ENCODE data around the gene XRN1. TPM values are rescaled to one million over a fixed set of nuclear protein-coding genes. Genes with fewer than 3 reads are reported as not detected.

The XRN1 gene
- total and polyA plus RNA-seq, 9 donors = 7.6 to 49.9 (median 42.4) TPM

GRCh38 chr3:142459096-142459495, 11.3 kb upstream of the XRN1 start:
- H3K36me3 ChIP-seq = no peaks in the 10 kb centered on the region
- H3K27ac ChIP-seq = no peak overlapping the region
- DNase-seq = no peak
- 51 to 83% (median 71%) methylated on average over 3 of the region's 3 CpGs for WGBS, 3 donors
- H3K4me3 ChIP-seq = no peak overlapping the region
- TF ChIP-seq EP300 (IDR thresholded peaks at IDR 0.05) = no peak
- no peak for TF ChIP-seq CTCF (IDR thresholded peaks at IDR 0.05)
- TF ChIP-seq POLR2A (IDR thresholded peaks at IDR 0.05) = no peak
- H3K4me1 ChIP-seq (ENCODE audit: insufficient read depth) = no peaks in the 10 kb centered on the region
- intact Hi-C loops (cut with DNase I) = no loop called here
- no peaks in the 10 kb centered on the region for H3K9me3 ChIP-seq
- H3K27me3 ChIP-seq = no peaks in the 10 kb centered on the region

GRCh38 chr3:142450881-142451280, 3.0 kb upstream of the XRN1 start:
- intact Hi-C loops (cut with DNase I) = no loop called here
- H3K4me3 ChIP-seq = no peak overlapping the region
- H3K27ac ChIP-seq = no peak overlapping the region
- peaks cover 1% of the 10 kb centered on the region for H3K4me1 ChIP-seq (ENCODE audit: insufficient read depth)
- no peaks in the 10 kb centered on the region for H3K27me3 ChIP-seq
- WGBS, 3 donors = 90 to 96% (median 94%) methylated on average over 5 of the region's 5 CpGs
- TF ChIP-seq POLR2A (IDR thresholded peaks at IDR 0.05) = no peak
- TF ChIP-seq CTCF (IDR thresholded peaks at IDR 0.05) = no peak
- TF ChIP-seq EP300 (IDR thresholded peaks at IDR 0.05) = no peak
- H3K36me3 ChIP-seq = no peaks in the 10 kb centered on the region
- H3K9me3 ChIP-seq = no peaks in the 10 kb centered on the region
- DNase-seq = no peak

- peaks cover 1% of the 10 kb centered on the region for H3K4me1 ChIP-seq (ENCODE audit: insufficient read depth)
- DNase-seq = no peak
- TF ChIP-seq EP300 (IDR thresholded peaks at IDR 0.05) (no peak), POLR2A (IDR thresholded peaks at IDR 0.05) (no peak), CTCF (IDR thresholded peaks at IDR 0.05) (no peak)
- no peaks in the 10 kb centered on the region for H3K9me3 ChIP-seq
- H3K36me3 ChIP-seq = no peaks in the 10 kb centered on the region
- no peak overlapping the region for H3K27ac ChIP-seq
- intact Hi-C loops (cut with DNase I) = no loop called here
- no peaks in the 10 kb centered on the region for H3K27me3 ChIP-seq
- WGBS, 3 donors = 82 to 89% (median 84%) methylated on average over 3 of the region's 3 CpGs
- no peak overlapping the region for H3K4me3 ChIP-seq
These were observed 2.4 kb upstream of the XRN1 start for GRCh38 chr3:142450189-142450588.

GRCh38 chr3:142447301-142447851, 461 bp downstream of the XRN1 start:
- intact Hi-C loops (cut with DNase I) = no loop called here
- DNase-seq = peak in 4 of 5 donors; percentile 38 to 60 (median 42)
- H3K4me3 ChIP-seq = peak overlapping the region; percentile 86

More at GRCh38 chr3:142447301-142447851, 461 bp downstream of the XRN1 start:
- WGBS, 3 donors = 0% methylated on average over 35 of the region's 35 CpGs
- Histone ChIP-seq H3K27me3 (no peaks in the 10 kb centered on the region), H3K27ac (peak overlapping the region; percentile 93 to 97), H3K36me3 (no peaks in the 10 kb centered on the region), H3K9me3 (no peaks in the 10 kb centered on the region), H3K4me1 (ENCODE audit: insufficient read depth) (peaks cover 4% of the 10 kb centered on the region)
- TF ChIP-seq EP300 (IDR thresholded peaks at IDR 0.05) (no peak), CTCF (IDR thresholded peaks at IDR 0.05) (no peak), POLR2A (IDR thresholded peaks at IDR 0.05) (no peak)
